ENCODE results near the gene FAM90A1.
"Not testable (repeated sequence)": the region's sequence is repeated elsewhere in the genome, so short reads cannot be mapped to it uniquely, and the experiment has no call there.

DNA sequence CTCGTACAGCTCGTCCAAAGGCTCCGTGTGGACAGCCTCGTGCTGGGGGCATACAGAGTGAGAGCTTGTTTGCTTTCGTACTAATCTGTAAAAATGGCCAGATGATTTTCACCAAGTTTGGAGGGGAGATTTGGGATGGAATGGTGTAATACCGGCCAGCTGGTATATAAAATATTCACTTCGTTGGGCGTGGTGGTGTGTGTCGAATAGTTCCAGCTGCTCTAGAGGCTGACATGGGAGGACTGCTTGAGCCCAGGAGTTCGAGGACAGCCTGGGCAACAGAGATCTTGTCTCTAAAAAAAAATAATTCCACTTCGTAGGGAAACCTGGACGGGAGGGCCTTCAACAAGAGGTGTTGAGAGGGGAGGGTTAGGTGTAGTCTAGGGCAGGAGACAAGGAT lies 9.6 kb upstream of the FAM90A1 start:
- not testable (repeated sequence) for TF ChIP-seq NR2C2 (CRISPR knock-in tag; IDR thresholded peaks at IDR 0.05); FOXJ3 (CRISPR knock-in tag; IDR thresholded peaks at IDR 0.05; ENCODE audit: borderline replicate concordance)
- TF ChIP-seq, protein P1, sequence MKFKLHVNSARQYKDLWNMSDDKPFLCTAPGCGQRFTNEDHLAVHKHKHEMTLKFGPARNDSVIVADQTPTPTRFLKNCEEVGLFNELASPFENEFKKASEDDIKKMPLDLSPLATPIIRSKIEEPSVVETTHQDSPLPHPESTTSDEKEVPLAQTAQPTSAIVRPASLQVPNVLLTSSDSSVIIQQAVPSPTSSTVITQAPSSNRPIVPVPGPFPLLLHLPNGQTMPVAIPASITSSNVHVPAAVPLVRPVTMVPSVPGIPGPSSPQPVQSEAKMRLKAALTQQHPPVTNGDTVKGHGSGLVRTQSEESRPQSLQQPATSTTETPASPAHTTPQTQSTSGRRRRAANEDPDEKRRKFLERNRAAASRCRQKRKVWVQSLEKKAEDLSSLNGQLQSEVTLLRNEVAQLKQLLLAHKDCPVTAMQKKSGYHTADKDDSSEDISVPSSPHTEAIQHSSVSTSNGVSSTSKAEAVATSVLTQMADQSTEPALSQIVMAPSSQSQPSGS (CRISPR knock-in tag; IDR thresholded peaks at IDR 0.05; ENCODE audit: borderline replicate concordance, low read depth): not testable (repeated sequence)

All from WTC11 (cell line).